ENCODE measurements around the gene HCN1. TPM values are rescaled to one million over a fixed set of nuclear protein-coding genes. Genes with fewer than 3 reads are reported as not detected.
"Not testable (repeated sequence)": the region's sequence is repeated elsewhere in the genome, so short reads cannot be mapped to it uniquely, and the experiment has no call there.

HCN1 gene
- total RNA-seq, 1 donor from 2014 or later = 1.7 TPM

- H3K27me3 Mint-ChIP-seq = no peaks in the 10 kb centered on the region
- no peak for DNase-seq (ENCODE audit: extremely low spot score, unreplicated experiment)
- no peaks in the 10 kb centered on the region for H3K9me3 Mint-ChIP-seq
- H3K4me3 Mint-ChIP-seq = no peak overlapping the region
- H3K27ac Mint-ChIP-seq = no peak overlapping the region
- H3K4me1 Mint-ChIP-seq (ENCODE audit: unreplicated experiment) = no peaks in the 10 kb centered on the region
- TF ChIP-seq, protein P1, sequence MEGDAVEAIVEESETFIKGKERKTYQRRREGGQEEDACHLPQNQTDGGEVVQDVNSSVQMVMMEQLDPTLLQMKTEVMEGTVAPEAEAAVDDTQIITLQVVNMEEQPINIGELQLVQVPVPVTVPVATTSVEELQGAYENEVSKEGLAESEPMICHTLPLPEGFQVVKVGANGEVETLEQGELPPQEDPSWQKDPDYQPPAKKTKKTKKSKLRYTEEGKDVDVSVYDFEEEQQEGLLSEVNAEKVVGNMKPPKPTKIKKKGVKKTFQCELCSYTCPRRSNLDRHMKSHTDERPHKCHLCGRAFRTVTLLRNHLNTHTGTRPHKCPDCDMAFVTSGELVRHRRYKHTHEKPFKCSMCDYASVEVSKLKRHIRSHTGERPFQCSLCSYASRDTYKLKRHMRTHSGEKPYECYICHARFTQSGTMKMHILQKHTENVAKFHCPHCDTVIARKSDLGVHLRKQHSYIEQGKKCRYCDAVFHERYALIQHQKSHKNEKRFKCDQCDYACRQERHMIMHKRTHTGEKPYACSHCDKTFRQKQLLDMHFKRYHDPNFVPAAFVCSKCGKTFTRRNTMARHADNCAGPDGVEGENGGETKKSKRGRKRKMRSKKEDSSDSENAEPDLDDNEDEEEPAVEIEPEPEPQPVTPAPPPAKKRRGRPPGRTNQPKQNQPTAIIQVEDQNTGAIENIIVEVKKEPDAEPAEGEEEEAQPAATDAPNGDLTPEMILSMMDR (conservative IDR thresholded peaks at IDR 0.05) = no peak
- H3K36me3 Mint-ChIP-seq = no peaks in the 10 kb centered on the region
Observed at GRCh38 chr5:45491368-45491767, 204.8 kb downstream of the HCN1 start.

- no peaks in the 10 kb centered on the region for H3K9me3 Mint-ChIP-seq
- H3K4me1 Mint-ChIP-seq (ENCODE audit: unreplicated experiment) = no peaks in the 10 kb centered on the region
- H3K27ac Mint-ChIP-seq = no peak overlapping the region
- DNase-seq (ENCODE audit: extremely low spot score, unreplicated experiment) = no peak
- H3K36me3 Mint-ChIP-seq = no peaks in the 10 kb centered on the region
- TF ChIP-seq, protein P1 (conservative IDR thresholded peaks at IDR 0.05) = no peak
- H3K4me3 Mint-ChIP-seq = no peak overlapping the region
- H3K27me3 Mint-ChIP-seq = peaks cover 3% of the 10 kb centered on the region
Observed at GRCh38 chr5:45484781-45485180, 211.4 kb downstream of the HCN1 start.

GRCh38 chr5:45454114-45454513 lies 242.1 kb downstream of the HCN1 start:
- DNase-seq (ENCODE audit: extremely low spot score, unreplicated experiment) = no peak
- no peaks in the 10 kb centered on the region for H3K9me3 Mint-ChIP-seq
- H3K4me3 Mint-ChIP-seq = no peak overlapping the region
- H3K4me1 Mint-ChIP-seq (ENCODE audit: unreplicated experiment) = peaks cover 4% of the 10 kb centered on the region
- H3K27ac Mint-ChIP-seq = no peak overlapping the region
- H3K36me3 Mint-ChIP-seq = no peaks in the 10 kb centered on the region
- H3K27me3 Mint-ChIP-seq = no peaks in the 10 kb centered on the region
- TF ChIP-seq, protein P1 (conservative IDR thresholded peaks at IDR 0.05) = no peak

DNA sequence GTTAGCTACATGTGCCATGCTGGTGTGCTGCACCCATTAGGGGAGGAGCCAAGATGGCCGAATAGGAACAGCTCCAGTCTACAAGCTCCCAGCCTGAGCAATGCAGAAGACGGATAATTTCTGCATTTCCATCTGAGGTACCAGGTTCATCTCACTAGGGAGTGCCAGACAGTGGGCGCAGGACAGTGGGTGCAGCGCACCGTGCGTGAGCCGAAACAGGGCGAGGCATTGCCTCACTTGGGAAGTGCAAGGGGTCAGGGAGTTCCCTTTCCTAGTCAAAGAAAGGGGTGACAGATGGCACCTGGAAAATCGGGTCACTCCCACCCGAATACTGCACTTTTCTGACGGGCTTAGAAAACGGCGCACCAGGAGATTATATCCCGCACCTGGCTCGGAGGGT lies 251.3 kb downstream of the HCN1 start:
- H3K36me3 Mint-ChIP-seq; H3K9me3 Mint-ChIP-seq; H3K27ac Mint-ChIP-seq; H3K27me3 Mint-ChIP-seq; H3K4me1 Mint-ChIP-seq (ENCODE audit: unreplicated experiment); H3K4me3 Mint-ChIP-seq; DNase-seq (ENCODE audit: extremely low spot score, unreplicated experiment): not testable (repeated sequence)

DNA sequence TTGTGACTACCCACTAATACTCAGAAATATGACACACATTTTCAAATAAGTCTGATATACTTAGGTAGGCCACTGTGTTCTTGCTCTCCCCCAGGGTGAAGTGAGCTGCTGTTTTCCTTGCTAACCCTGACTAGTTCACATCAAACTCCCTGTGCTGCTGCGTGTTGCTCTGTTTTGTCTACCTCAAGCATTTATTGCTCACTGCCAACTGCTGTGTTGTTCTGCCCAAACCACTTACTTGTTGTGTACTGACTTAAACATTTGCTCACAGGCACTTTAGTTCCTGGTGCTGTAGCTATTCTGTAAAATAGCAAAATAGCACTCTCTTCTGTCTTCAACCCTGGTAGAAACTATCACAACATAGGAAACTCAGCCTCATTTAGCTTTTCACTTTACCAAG lies 255.7 kb downstream of the HCN1 start:
- Mint-ChIP-seq H3K36me3 (no peaks in the 10 kb centered on the region), H3K4me3 (no peak overlapping the region), H3K9me3 (no peaks in the 10 kb centered on the region), H3K27me3 (no peaks in the 10 kb centered on the region), H3K4me1 (ENCODE audit: unreplicated experiment) (no peaks in the 10 kb centered on the region), H3K27ac (no peak overlapping the region)
- TF ChIP-seq, protein P1 (conservative IDR thresholded peaks at IDR 0.05) = no peak
- DNase-seq (ENCODE audit: extremely low spot score, unreplicated experiment) = no peak

- Mint-ChIP-seq H3K27me3 (no peaks in the 10 kb centered on the region), H3K9me3 (no peaks in the 10 kb centered on the region), H3K36me3 (no peaks in the 10 kb centered on the region), H3K4me1 (ENCODE audit: unreplicated experiment) (no peaks in the 10 kb centered on the region), H3K4me3 (no peak overlapping the region), H3K27ac (no peak overlapping the region)
- TF ChIP-seq, protein P1 (conservative IDR thresholded peaks at IDR 0.05) = no peak
- DNase-seq (ENCODE audit: extremely low spot score, unreplicated experiment) = no peak
Observed at GRCh38 chr5:45437752-45438151, 258.4 kb downstream of the HCN1 start.
